ENCODE results near the gene SIM2. TPM values are rescaled to one million over a fixed set of nuclear protein-coding genes. Genes with fewer than 3 reads are reported as not detected.

Gene SIM2, protein sequence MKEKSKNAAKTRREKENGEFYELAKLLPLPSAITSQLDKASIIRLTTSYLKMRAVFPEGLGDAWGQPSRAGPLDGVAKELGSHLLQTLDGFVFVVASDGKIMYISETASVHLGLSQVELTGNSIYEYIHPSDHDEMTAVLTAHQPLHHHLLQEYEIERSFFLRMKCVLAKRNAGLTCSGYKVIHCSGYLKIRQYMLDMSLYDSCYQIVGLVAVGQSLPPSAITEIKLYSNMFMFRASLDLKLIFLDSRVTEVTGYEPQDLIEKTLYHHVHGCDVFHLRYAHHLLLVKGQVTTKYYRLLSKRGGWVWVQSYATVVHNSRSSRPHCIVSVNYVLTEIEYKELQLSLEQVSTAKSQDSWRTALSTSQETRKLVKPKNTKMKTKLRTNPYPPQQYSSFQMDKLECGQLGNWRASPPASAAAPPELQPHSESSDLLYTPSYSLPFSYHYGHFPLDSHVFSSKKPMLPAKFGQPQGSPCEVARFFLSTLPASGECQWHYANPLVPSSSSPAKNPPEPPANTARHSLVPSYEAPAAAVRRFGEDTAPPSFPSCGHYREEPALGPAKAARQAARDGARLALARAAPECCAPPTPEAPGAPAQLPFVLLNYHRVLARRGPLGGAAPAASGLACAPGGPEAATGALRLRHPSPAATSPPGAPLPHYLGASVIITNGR
- not detected in 2 replicates for total RNA-seq

DNA sequence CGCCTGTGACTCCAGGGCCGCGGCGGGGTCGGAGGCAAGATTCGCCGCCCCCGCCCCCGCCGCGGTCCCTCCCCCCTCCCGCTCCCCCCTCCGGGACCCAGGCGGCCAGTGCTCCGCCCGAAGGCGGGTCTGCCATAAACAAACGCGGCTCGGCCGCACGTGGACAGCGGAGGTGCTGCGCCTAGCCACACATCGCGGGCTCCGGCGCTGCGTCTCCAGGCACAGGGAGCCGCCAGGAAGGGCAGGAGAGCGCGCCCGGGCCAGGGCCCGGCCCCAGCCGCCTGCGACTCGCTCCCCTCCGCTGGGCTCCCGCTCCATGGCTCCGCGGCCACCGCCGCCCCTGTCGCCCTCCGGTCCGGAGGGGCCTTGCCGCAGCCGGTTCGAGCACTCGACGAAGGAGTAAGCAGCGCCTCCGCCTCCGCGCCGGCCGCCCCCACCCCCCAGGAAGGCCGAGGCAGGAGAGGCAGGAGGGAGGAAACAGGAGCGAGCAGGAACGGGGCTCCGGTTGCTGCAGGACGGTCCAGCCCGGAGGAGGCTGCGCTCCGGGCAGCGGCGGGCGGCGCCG is at the start of gene SIM2:
Gene SIM2 (plus strand): TSS at position 135 of the 565 bp plus-strand sequence. CDS start 632 bp downstream, outside the sequence.

Other genes with a start within 250 kb of the SIM2 start
- not detected in 2 replicates for gene CLDN14, start 219.0 kb upstream of the SIM2 start, total RNA-seq